Measurements from ENCODE around the gene ST3GAL6.

ST3GAL6 gene

GRCh38 chr3:98763076-98763475, at the start of gene ST3GAL6:
Gene ST3GAL6, plus strand, starts transcription at chr3:98763340. Its CDS starts 5,101 bp downstream, at chr3:98768441.
- DNase-seq, result peak in 1 of 56 donors; percentile 7

- DNase-seq, result no peak
Observed at GRCh38 chr3:98713984-98714383, 49.2 kb upstream of the ST3GAL6 start.

GRCh38 chr3:98717584-98717983, 45.6 kb upstream of the ST3GAL6 start:
- no peak for DNase-seq

GRCh38 chr3:98718730-98719129, 44.4 kb upstream of the ST3GAL6 start:
- DNase-seq, result no peak

GRCh38 chr3:98721776-98722175, 41.4 kb upstream of the ST3GAL6 start:
- no peak for DNase-seq

- DNase-seq, result no peak
Observed at GRCh38 chr3:98722389-98722788, 40.8 kb upstream of the ST3GAL6 start.

- DNase-seq, result no peak
Observed at GRCh38 chr3:98725352-98725751, 37.8 kb upstream of the ST3GAL6 start.

GRCh38 chr3:98726084-98726483, 37.1 kb upstream of the ST3GAL6 start:
- DNase-seq, result no peak

GRCh38 chr3:98727638-98728037, 35.5 kb upstream of the ST3GAL6 start:
- no peak for DNase-seq

- no peak for DNase-seq
Observed at GRCh38 chr3:98728672-98729071, 34.5 kb upstream of the ST3GAL6 start.

GRCh38 chr3:98730338-98730737, 32.8 kb upstream of the ST3GAL6 start:
- DNase-seq, result peak in 4 of 56 donors; percentile 3 to 28 (median 8)

- DNase-seq, result no peak
Observed at GRCh38 chr3:98730886-98731537, 32.1 kb upstream of the ST3GAL6 start.

GRCh38 chr3:98731720-98732285, 31.3 kb upstream of the ST3GAL6 start:
- peak in 5 of 56 donors; percentile 9 to 44 (median 13) for DNase-seq

- DNase-seq, result peak in 51 of 56 donors; percentile 3 to 83 (median 63)
Observed at GRCh38 chr3:98732286-98733052, 30.7 kb upstream of the ST3GAL6 start.

GRCh38 chr3:98733053-98733811, 29.9 kb upstream of the ST3GAL6 start:
- DNase-seq, result peak in 29 of 56 donors; percentile 24 to 73 (median 46)

- DNase-seq, result peak in 15 of 56 donors; percentile 1 to 44 (median 11)
Observed at GRCh38 chr3:98733812-98734281, 29.3 kb upstream of the ST3GAL6 start.

GRCh38 chr3:98734306-98734705, 28.8 kb upstream of the ST3GAL6 start:
- no peak for DNase-seq

GRCh38 chr3:98734735-98735134, 28.4 kb upstream of the ST3GAL6 start:
- no peak for DNase-seq

- no peak for DNase-seq
Observed at GRCh38 chr3:98735296-98735695, 27.8 kb upstream of the ST3GAL6 start.

- no peak for DNase-seq
Observed at GRCh38 chr3:98735761-98736269, 27.3 kb upstream of the ST3GAL6 start.

- no peak for DNase-seq
Observed at GRCh38 chr3:98737301-98737700, 25.8 kb upstream of the ST3GAL6 start.
